Measurements from ENCODE around the gene SYNJ2. TPM values are rescaled to one million over a fixed set of nuclear protein-coding genes. Genes with fewer than 3 reads are reported as not detected.

Gene SYNJ2, protein sequence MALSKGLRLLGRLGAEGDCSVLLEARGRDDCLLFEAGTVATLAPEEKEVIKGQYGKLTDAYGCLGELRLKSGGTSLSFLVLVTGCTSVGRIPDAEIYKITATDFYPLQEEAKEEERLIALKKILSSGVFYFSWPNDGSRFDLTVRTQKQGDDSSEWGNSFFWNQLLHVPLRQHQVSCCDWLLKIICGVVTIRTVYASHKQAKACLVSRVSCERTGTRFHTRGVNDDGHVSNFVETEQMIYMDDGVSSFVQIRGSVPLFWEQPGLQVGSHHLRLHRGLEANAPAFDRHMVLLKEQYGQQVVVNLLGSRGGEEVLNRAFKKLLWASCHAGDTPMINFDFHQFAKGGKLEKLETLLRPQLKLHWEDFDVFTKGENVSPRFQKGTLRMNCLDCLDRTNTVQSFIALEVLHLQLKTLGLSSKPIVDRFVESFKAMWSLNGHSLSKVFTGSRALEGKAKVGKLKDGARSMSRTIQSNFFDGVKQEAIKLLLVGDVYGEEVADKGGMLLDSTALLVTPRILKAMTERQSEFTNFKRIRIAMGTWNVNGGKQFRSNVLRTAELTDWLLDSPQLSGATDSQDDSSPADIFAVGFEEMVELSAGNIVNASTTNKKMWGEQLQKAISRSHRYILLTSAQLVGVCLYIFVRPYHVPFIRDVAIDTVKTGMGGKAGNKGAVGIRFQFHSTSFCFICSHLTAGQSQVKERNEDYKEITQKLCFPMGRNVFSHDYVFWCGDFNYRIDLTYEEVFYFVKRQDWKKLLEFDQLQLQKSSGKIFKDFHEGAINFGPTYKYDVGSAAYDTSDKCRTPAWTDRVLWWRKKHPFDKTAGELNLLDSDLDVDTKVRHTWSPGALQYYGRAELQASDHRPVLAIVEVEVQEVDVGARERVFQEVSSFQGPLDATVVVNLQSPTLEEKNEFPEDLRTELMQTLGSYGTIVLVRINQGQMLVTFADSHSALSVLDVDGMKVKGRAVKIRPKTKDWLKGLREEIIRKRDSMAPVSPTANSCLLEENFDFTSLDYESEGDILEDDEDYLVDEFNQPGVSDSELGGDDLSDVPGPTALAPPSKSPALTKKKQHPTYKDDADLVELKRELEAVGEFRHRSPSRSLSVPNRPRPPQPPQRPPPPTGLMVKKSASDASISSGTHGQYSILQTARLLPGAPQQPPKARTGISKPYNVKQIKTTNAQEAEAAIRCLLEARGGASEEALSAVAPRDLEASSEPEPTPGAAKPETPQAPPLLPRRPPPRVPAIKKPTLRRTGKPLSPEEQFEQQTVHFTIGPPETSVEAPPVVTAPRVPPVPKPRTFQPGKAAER (N-terminal part only)
- 1.8 TPM for polyA plus RNA-seq (2013, experiment 1 of 2)
- 1.9 TPM for polyA plus RNA-seq (2013, experiment 2 of 2)

DNA sequence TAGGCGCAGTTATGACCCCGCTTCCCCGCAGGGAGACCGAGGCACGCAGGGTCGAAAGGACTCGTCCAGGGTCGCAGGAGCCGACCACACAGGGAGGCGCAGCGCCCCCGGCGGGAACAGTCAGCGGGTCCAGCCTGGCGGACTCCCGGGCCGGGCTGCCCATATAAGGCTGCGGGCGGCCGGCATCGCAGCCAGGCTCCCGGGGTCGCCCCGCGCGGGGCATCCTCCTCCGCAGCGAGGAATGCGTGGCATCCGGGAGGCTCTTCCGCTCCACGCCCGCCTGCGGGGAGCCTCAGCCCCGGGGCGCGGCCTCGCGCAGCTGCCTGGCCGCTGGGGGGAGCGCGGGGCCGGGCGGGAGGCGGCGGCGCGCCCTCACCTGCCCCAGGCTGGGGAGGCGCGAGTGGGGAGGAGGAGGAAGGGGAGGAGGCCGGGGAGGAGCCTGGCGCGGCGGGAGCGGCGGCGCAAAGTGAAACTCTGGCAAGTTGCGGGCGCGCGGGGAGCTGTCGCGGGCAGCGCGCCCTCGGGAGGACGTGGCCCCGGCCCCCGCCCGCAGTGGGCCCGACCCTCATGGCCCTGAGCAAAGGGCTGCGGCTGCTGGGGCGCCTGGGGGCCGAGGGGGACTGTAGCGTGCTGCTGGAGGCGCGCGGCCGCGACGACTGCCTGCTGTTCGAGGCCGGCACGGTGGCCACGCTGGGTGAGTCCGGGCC lies at the start of gene SYNJ2:
SYNJ2 (plus strand) TSS at position 469 of the 707 bp plus-strand sequence; CDS start at position 568, 99 bp downstream.
- H3K4me2 ChIP-seq (ENCODE audit: insufficient read depth, low read length, poor library complexity, severe bottlenecking) = peak within 1 kb of the TSS; percentile 87
- DNase-seq (ENCODE audit: low spot score) = peak; percentile 70
- H3K4me3 ChIP-seq (ENCODE audit: low read length in 2 of 2) = peak within 1 kb of the TSS; percentile 65 to 85
- H3K27me3 ChIP-seq (ENCODE audit: control insufficient read depth in 3 of 3, insufficient read depth in 3 of 3, low read depth in 1 of 3, low read length in 3 of 3) = peaks cover 0 to 6% (median 6%) of the 10 kb centered on the region in 3 experiments
- peak within 1 kb of the TSS; percentile 98 for H3K18ac ChIP-seq (ENCODE audit: low read length)
- peak within 1 kb of the TSS; percentile 70 for H2BK15ac ChIP-seq (ENCODE audit: low read length)
- no peak within 1 kb of the TSS for H3K4ac ChIP-seq (ENCODE audit: low read length)
- H3K36me3 ChIP-seq (replicated peaks in 1 of 2; ENCODE audit: control insufficient read depth in 2 of 2, insufficient read depth in 2 of 2, low read length in 2 of 2) = no peaks in the 10 kb centered on the region
- H4K91ac ChIP-seq (ENCODE audit: low read depth, low read length, poor library complexity) = no peak within 1 kb of the TSS
- no CpG with 5 or more reads among the region's 86 CpGs for WGBS, 2 donors (ENCODE audit: extremely low coverage in 2 of 2, insufficient read length in 2 of 2, insufficient replicate concordance in 1 of 2)
- no peak within 1 kb of the TSS for H2BK12ac ChIP-seq (ENCODE audit: low read length)
- no peak within 1 kb of the TSS for H3K27ac ChIP-seq (replicated peaks; ENCODE audit: low read length)
- peak within 1 kb of the TSS; percentile 72 for H4K8ac ChIP-seq (ENCODE audit: low read depth, low read length)
- peak within 1 kb of the TSS; percentile 82 for H3K9ac ChIP-seq (ENCODE audit: low read depth, low read length, poor library complexity)
- H2AK5ac ChIP-seq (ENCODE audit: low read depth, low read length) = no peak within 1 kb of the TSS
- peak within 1 kb of the TSS; percentile 85 for H2BK120ac ChIP-seq (ENCODE audit: low read depth, low read length)
- peak within 1 kb of the TSS; percentile 92 for H2BK5ac ChIP-seq (ENCODE audit: low read length)
- H3K14ac ChIP-seq (ENCODE audit: low read length) = no peak within 1 kb of the TSS
- H3K4me1 ChIP-seq (ENCODE audit: control insufficient read depth in 2 of 2, insufficient read depth in 1 of 2, low read depth in 1 of 2, low read length in 2 of 2) = peaks cover 4 to 12% of the 10 kb centered on the region in 2 donors
- peak within 1 kb of the TSS; percentile 97 for H2AFZ ChIP-seq (ENCODE audit: low read length)
- H3K23ac ChIP-seq (ENCODE audit: low read depth, low read length, poor library complexity) = peak within 1 kb of the TSS; percentile 9
- no peaks in the 10 kb centered on the region for H3K79me1 ChIP-seq (ENCODE audit: low read depth, low read length)
- H3K9me3 ChIP-seq (replicated peaks in 1 of 2; ENCODE audit: control insufficient read depth in 2 of 2, insufficient read depth in 1 of 2, low read depth in 1 of 2, low read length in 2 of 2) = peaks cover 0 to 4% of the 10 kb centered on the region in 2 donors

DNA sequence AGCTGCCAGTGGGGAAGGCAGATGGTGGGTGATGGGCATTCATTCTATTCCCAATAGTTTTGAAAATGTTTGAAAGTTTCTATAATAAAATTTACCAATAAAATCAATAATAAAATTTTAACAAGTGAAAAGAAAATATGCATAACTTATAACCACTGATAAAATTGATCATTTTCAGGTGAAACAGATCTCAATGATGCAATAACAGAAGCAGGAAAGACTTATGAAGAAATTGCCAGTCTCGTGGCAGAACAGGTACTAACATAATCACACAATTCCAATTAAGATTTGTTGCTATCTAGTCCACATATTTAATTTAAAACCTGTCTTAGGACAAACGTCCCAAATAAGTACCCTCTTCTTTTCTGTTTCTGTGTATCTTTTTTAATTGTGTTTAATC lies 45.9 kb upstream of the SYNJ2 start:
- WGBS, 2 donors (ENCODE audit: extremely low coverage in 2 of 2, insufficient read length in 2 of 2, insufficient replicate concordance in 1 of 2) = no CpG with 5 or more reads among the region's 2 CpGs
- no peaks in the 10 kb centered on the region for H3K79me1 ChIP-seq (ENCODE audit: low read depth, low read length)
- H3K4ac ChIP-seq (ENCODE audit: low read length) = no peak overlapping the region
- peaks cover 15 to 94% of the 10 kb centered on the region in 2 donors for H3K36me3 ChIP-seq (replicated peaks in 1 of 2; ENCODE audit: control insufficient read depth in 2 of 2, insufficient read depth in 2 of 2, low read length in 2 of 2)
- no peak overlapping the region for H3K18ac ChIP-seq (ENCODE audit: low read length)
- no peak overlapping the region for H4K91ac ChIP-seq (ENCODE audit: low read depth, low read length, poor library complexity)
- no peak overlapping the region for H2BK5ac ChIP-seq (ENCODE audit: low read length)
- no peak for DNase-seq (ENCODE audit: low spot score)
- no peak overlapping the region for H2BK12ac ChIP-seq (ENCODE audit: low read length)
- H3K14ac ChIP-seq (ENCODE audit: low read length) = no peak overlapping the region
- H3K4me2 ChIP-seq (ENCODE audit: insufficient read depth, low read length, poor library complexity, severe bottlenecking) = no peak overlapping the region
- H3K9me3 ChIP-seq (replicated peaks in 1 of 2; ENCODE audit: control insufficient read depth in 2 of 2, insufficient read depth in 1 of 2, low read depth in 1 of 2, low read length in 2 of 2) = no peaks in the 10 kb centered on the region
- no peak overlapping the region for H2AFZ ChIP-seq (ENCODE audit: low read length)
- H4K8ac ChIP-seq (ENCODE audit: low read depth, low read length) = no peak overlapping the region
- H3K9ac ChIP-seq (ENCODE audit: low read depth, low read length, poor library complexity) = no peak overlapping the region
- no peaks in the 10 kb centered on the region for H3K27me3 ChIP-seq (ENCODE audit: control insufficient read depth in 3 of 3, insufficient read depth in 3 of 3, low read depth in 1 of 3, low read length in 3 of 3)
- H3K4me1 ChIP-seq (ENCODE audit: control insufficient read depth in 2 of 2, insufficient read depth in 1 of 2, low read depth in 1 of 2, low read length in 2 of 2) = no peaks in the 10 kb centered on the region
- H3K27ac ChIP-seq (replicated peaks; ENCODE audit: low read length) = no peak overlapping the region
- no peak overlapping the region for H3K4me3 ChIP-seq (ENCODE audit: low read length in 2 of 2)
- no peak overlapping the region for H2BK15ac ChIP-seq (ENCODE audit: low read length)
- no peak overlapping the region for H2BK120ac ChIP-seq (ENCODE audit: low read depth, low read length)
- no peak overlapping the region for H2AK5ac ChIP-seq (ENCODE audit: low read depth, low read length)
- no peak overlapping the region for H3K23ac ChIP-seq (ENCODE audit: low read depth, low read length, poor library complexity)

DNA sequence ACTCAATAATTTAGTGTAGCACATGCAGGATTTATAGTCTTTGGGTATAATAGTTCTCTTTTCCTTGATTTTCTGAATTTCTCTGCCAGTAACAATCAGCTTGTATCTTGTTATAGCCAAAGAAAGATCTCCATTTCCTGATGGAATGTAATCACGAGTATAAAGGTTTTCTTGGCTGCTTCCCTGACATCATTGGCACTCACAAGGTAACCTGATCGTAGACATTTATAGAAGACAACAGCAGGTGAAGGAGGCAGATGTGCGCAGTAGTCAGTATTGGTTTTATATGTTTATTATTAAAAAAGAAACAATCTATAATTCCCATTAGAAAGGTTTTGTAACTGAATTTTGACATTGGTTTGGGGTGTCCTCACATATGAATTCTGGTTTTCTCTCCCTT lies 44.3 kb upstream of the SYNJ2 start:
- Histone ChIP-seq H3K14ac (ENCODE audit: low read length) (no peak overlapping the region), H3K4ac (ENCODE audit: low read length) (no peak overlapping the region), H4K8ac (ENCODE audit: low read depth, low read length) (no peak overlapping the region), H3K27ac (replicated peaks; ENCODE audit: low read length) (no peak overlapping the region), H3K9ac (ENCODE audit: low read depth, low read length, poor library complexity) (no peak overlapping the region), H3K4me1 (ENCODE audit: control insufficient read depth in 2 of 2, insufficient read depth in 1 of 2, low read depth in 1 of 2, low read length in 2 of 2) (no peaks in the 10 kb centered on the region), H2AK5ac (ENCODE audit: low read depth, low read length) (no peak overlapping the region), H3K36me3 (replicated peaks in 1 of 2; ENCODE audit: control insufficient read depth in 2 of 2, insufficient read depth in 2 of 2, low read length in 2 of 2) (peaks cover 14 to 95% of the 10 kb centered on the region in 2 donors), H3K9me3 (replicated peaks in 1 of 2; ENCODE audit: control insufficient read depth in 2 of 2, insufficient read depth in 1 of 2, low read depth in 1 of 2, low read length in 2 of 2) (no peaks in the 10 kb centered on the region), H2BK15ac (ENCODE audit: low read length) (no peak overlapping the region), H2AFZ (ENCODE audit: low read length) (no peak overlapping the region), H3K18ac (ENCODE audit: low read length) (no peak overlapping the region), H3K27me3 (ENCODE audit: control insufficient read depth in 3 of 3, insufficient read depth in 3 of 3, low read depth in 1 of 3, low read length in 3 of 3) (no peaks in the 10 kb centered on the region), H2BK5ac (ENCODE audit: low read length) (no peak overlapping the region), H2BK120ac (ENCODE audit: low read depth, low read length) (no peak overlapping the region), H4K91ac (ENCODE audit: low read depth, low read length, poor library complexity) (no peak overlapping the region), H3K4me3 (ENCODE audit: low read length in 2 of 2) (no peak overlapping the region), H3K23ac (ENCODE audit: low read depth, low read length, poor library complexity) (no peak overlapping the region), H3K79me1 (ENCODE audit: low read depth, low read length) (no peaks in the 10 kb centered on the region), H3K4me2 (ENCODE audit: insufficient read depth, low read length, poor library complexity, severe bottlenecking) (no peak overlapping the region), H2BK12ac (ENCODE audit: low read length) (no peak overlapping the region)
- no peak for DNase-seq (ENCODE audit: low spot score)
- WGBS, 2 donors (ENCODE audit: extremely low coverage in 2 of 2, insufficient read length in 2 of 2, insufficient replicate concordance in 1 of 2) = no CpG with 5 or more reads among the region's 3 CpGs
